Urothelium cell line (cell line): ENCODE data around the gene FAM117A.
"Not testable (repeated sequence)": the region's sequence is repeated elsewhere in the genome, so short reads cannot be mapped to it uniquely, and the experiment has no call there.

Experiments
- DNase-seq: peaks from one replicate; pipeline ENCODE4 v3.0.0; 2011; ENCODE audit warnings: low spot score, mixed read lengths
- FAIRE-seq: peaks from 2 replicates; lab custom pipeline; 2011; peaks lifted over from hg19 to GRCh38; lab: Jason Lieb, UNC

The FAM117A gene

DNA sequence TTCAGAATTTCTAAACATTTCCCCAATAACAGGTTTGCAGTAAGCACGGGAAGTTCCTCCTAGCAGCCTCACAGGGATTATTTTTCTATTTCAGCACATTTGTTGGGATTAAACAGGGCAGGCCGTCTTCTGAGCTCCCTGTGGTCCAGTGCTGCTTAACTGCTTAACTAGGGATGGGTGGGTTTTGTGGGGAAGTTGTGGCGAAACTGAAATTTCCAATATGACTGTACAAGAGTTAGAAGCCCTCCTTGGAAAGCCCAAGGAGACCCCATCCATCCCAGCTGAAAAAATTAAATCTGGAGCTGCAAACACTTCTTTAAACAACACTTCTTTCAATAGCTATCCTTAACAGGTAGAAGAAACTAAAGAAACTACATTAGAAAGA, 22.2 kb downstream of the FAM117A start:
- DNase-seq: no peak
- FAIRE-seq: no peak

DNA sequence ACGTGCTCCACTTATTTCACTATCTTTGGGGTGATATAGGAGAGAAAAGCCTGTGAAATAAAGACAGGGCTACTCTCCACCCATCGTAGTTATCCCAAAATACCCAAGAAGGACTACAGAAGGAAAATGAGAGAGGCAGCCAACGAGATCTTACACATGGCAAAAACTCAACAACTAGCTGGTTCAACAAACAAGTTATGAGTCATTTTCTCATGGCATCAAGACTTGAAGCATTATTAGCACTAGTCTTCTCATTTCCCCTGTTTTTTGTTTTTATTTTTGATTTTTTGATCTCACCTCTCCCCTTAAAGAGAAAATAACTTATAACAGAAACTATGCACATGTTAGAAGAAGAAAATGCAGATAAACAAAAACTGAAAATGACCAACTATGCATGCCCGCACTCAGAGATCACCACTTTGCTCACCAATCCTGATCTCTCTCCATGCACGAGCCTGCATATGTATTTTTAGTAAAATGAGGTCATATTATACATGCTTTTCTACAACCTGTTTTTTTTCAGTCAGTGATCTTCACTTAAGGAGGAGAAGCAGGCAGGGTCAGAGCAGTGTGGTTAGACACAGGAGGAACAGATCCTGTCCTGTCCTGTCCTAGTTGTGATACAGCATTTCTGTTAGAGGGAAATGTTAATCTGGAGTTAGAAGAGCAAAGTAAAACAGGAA, 22.8 kb downstream of the FAM117A start:
- DNase-seq: no peak
- no peak for FAIRE-seq

GRCh38 chr17:49739641-49740271, 24.2 kb downstream of the FAM117A start:
- DNase-seq (no peak), FAIRE-seq (no peak)

- no peak for DNase-seq
Observed at GRCh38 chr17:49738456-49739163, 25.3 kb downstream of the FAM117A start.

DNA sequence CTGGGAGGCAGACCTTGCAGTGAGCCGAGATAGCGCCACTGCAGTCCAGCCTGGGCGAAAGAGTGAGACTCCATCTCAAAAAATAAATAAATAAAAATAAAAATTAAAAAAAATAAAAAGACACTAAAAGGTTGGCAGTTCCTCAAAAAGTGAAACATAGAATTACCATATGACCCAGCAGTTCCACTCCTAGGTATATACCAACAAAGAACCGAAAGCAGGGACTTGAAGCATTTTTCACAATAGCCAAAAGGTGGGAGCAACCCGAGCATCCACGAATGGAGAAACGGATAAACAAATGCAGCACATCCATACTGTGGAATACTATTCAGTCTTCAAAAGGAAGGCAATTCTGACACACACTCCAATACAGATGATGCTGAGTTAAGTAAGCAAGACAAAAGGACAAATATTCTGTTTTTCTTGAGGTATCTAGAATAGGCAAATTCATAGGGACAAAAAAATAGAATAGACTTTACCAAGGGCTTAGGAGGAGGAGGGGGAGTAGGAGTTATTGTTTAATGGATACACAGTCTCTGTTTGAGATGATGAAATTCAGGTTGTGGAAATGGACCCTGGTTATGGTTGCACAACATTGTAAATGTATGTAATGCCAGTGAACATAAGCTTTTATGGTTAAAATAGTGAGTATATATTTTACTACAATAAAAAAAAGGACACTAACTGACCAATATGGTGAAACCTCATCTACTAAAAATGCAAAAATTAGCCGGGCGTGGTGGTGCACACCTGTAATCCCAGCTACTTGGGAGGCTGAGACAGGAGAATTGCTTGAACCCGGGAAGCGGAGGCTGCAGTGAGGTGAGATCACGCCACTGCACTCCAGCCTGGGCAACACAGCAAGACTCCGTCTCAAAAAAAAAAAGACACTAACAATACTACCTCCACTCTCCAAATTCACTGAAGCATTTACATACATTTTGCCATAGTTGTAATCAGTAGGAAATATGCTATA, 29.1 kb downstream of the FAM117A start:
- FAIRE-seq (no peak), DNase-seq (no peak)

More at GRCh38 chr17:49738456-49739163, 25.3 kb downstream of the FAM117A start:
- no peak for FAIRE-seq

GRCh38 chr17:49731435-49731831, 32.5 kb downstream of the FAM117A start:
- FAIRE-seq (no peak), DNase-seq (no peak)

- no peak for FAIRE-seq
- DNase-seq: no peak
Observed at GRCh38 chr17:49730785-49731434, 33.0 kb downstream of the FAM117A start.

- DNase-seq (no peak), FAIRE-seq (no peak)
Observed at GRCh38 chr17:49730078-49730784, 33.7 kb downstream of the FAM117A start.

DNA sequence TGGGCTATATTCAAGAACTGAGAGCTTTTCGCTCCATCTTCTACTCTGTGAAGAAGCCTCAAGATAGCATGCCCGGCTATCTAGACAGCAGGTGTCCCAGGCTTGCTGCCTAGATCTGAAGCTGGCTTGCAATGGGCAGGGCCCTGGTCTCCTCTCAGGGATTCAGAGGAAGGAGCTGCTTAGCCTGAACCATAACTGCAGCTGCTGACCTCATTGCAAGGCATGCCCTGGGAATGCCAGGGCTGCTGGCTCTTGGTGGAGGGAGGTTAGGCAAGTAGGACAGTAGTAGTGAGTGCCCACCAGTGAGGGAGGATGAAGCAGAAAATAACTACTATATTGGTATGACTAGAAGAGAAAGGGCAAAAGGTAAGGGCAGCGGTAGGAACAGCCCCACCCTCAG, 34.9 kb downstream of the FAM117A start:
- FAIRE-seq (no peak), DNase-seq (no peak)

GRCh38 chr17:49728425-49728824, 35.5 kb downstream of the FAM117A start:
- DNase-seq: no peak
- no peak for FAIRE-seq

DNA sequence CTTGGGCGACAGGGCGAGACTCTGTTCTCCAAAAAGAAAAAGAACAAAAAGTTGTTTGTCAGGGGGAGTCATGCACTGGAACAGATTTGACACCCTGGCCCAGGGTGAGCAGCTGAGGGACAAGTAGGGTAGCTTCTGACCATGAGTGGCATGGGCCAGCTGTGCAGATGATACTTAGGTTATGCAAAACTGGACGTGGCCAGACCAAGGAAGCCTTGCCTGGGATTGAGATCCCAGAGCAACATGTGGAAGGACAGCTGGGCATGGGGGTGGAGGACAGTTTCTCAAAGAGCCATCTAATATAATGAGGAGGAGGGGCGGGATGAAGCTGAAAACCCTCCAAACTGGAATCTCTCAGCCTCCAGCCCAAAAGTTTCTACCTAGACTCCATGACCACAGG, 36.6 kb downstream of the FAM117A start:
- DNase-seq (no peak), FAIRE-seq (no peak)

GRCh38 chr17:49725452-49726130, 38.3 kb downstream of the FAM117A start:
- FAIRE-seq (no peak), DNase-seq (no peak)

DNA sequence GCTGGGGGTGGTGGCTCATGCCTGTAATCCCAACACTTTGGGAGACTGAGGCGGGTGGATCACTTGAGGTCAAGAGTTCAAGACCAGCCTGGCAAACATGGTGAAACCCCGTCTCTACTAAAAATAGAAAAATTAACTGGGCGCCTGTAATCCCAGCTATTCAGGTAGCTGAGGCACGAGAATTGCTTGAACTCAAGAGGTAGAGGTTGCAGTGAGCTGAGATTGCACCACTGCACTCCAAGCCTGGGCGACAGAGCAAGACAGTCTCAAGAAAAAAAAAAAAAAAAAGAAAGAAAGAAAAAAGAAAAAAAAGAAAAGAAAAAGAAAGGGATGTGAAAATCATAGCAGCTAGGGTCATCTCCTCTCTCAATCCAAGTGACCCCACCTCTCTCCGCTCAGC, 39.4 kb downstream of the FAM117A start:
- not testable (repeated sequence) for FAIRE-seq, DNase-seq

- no peak for FAIRE-seq
- DNase-seq: no peak
Observed at GRCh38 chr17:49723423-49723822, 40.5 kb downstream of the FAM117A start.

- no peak for DNase-seq
- FAIRE-seq: no peak
Observed at GRCh38 chr17:49722066-49722465, 41.9 kb downstream of the FAM117A start.

- FAIRE-seq: no peak
- no peak for DNase-seq
Observed at GRCh38 chr17:49717371-49717861, 46.5 kb downstream of the FAM117A start.

DNA sequence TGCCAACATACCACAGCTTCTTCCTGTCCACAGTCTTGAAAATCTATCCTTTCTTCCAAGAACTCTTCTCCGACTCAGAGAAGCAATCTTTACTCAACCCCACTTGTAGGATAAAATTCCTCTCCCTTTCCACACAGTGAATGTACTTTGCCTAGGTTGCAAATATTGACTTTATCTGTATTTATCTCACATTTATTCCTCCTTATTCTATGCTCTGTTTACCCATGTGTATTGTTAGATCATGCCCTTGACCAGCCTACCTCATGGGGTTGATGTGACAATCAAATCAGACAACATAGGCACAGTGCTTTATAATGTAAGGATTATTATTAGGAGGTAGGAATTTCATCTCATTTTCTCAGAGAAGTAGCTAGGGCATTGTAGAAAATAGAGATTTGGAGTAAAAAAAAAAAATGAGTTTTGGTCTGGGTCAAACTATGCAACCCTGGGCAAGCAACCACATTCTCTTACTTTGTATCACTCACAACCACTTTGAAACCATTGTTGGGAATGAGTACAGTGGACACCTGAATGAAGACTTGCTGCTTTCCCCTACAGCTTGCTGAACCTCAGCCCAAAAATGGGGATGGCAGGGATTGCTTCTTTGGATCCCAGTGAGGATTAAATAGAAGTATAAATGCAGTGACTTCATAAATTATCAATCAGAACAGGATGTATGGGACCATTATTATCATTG, 47.1 kb downstream of the FAM117A start:
- DNase-seq (no peak), FAIRE-seq (no peak)

DNA sequence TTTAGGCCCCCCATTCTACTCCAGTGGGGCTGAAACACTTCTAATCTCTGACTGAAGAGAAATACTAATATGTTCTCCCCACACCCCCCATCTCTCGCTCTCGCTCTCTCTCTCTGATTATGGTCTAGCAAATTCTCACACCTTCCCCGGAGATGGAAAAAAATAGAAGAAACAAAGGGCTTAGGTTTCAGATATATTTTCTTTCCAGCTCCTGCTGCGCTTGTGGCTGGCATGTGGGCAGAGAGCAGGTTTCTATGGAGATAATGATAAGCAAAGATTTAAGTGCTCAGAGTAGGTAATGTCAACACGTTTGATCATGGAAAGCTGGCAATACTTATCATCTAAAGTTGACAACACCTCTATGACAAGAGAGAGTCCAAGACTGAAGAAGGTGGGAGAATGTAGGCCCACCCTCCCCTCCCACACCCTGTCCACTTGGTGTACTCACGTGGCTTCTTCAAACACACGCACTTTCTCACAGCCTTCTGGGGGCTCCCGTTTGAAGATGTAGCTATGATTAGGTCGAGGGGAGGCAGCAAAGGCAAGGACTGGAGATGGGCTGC, 48.1 kb downstream of the FAM117A start:
- no peak for FAIRE-seq
- DNase-seq: no peak
